DND-41 (cell line): ENCODE results near the gene SV2B.

ENCODE experiments used
- CTCF ChIP-seq: IDR thresholded peaks from 2 replicates; pipeline ENCODE4 v1.5.1; 2012; ENCODE audit warnings: borderline replicate concordance, low read length, moderate library complexity, mild to moderate bottlenecking; ENCODE audit not compliant: poor library complexity, severe bottlenecking; ENCODE audit errors: extremely low read depth
- EZH2 ChIP-seq: IDR thresholded peaks from 3 replicates; pipeline ENCODE4 v1.6.1; 2012; ENCODE audit warnings: borderline replicate concordance, low read depth, mild to moderate bottlenecking, moderate library complexity, low read length, inconsistent platforms; ENCODE audit not compliant: severe bottlenecking

- TF ChIP-seq CTCF: no peak
- no peak for TF ChIP-seq EZH2
Measured at GRCh38 chr15:91290553-91290952, 190.5 kb downstream of the SV2B start.
